Erythroblast (primary cell): ENCODE measurements around the gene TRIM58.

ENCODE experiments used
- DNase-seq, 2 experiments: peaks; one replicate each; lab custom pipeline; 2025; lab: John Stamatoyannopoulos, UW
- GATA1 ChIP-seq: IDR thresholded peaks from 2 replicates; pipeline ENCODE4 v1.6.1; 2011; ENCODE audit warnings: low read depth, mild to moderate bottlenecking, control low read depth, low read length, moderate library complexity
- POLR2A ChIP-seq: IDR thresholded peaks from 2 replicates; pipeline ENCODE4 v1.6.1; 2011; ENCODE audit warnings: mild to moderate bottlenecking, low read length

The TRIM58 gene, protein sequence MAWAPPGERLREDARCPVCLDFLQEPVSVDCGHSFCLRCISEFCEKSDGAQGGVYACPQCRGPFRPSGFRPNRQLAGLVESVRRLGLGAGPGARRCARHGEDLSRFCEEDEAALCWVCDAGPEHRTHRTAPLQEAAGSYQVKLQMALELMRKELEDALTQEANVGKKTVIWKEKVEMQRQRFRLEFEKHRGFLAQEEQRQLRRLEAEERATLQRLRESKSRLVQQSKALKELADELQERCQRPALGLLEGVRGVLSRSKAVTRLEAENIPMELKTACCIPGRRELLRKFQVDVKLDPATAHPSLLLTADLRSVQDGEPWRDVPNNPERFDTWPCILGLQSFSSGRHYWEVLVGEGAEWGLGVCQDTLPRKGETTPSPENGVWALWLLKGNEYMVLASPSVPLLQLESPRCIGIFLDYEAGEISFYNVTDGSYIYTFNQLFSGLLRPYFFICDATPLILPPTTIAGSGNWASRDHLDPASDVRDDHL

DNA sequence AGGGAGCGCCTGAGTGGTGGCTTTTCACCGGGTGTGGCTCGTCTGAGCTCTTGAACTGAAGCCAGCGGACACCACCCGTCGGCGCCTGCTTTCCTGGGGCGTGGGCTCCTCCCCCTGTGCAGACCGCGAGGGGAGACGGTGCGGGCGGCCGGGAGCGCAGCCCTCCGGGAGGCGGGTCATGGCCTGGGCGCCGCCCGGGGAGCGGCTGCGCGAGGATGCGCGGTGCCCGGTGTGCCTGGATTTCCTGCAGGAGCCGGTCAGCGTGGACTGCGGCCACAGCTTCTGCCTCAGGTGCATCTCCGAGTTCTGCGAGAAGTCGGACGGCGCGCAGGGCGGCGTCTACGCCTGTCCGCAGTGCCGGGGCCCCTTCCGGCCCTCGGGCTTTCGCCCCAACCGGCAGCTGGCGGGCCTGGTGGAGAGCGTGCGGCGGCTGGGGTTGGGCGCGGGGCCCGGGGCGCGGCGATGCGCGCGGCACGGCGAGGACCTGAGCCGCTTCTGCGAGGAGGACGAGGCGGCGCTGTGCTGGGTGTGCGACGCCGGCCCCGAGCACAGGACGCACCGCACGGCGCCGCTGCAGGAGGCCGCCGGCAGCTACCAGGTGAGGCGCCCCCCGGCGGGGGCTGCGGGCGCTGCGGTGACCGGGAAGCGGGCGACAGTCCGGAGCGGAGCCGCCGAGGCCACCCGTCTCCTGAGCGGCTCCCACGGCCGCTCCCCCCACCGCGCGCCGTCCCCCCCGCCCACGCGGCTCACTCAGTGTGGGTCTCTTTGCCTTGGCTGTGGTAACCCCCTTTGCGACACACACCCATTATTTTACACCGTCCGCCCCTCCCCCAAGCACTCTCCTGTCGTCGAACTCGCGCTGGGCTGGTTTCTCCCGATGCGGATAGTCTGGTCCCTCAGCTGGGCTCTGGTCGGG lies at the start of gene TRIM58:
Gene TRIM58, plus strand, starts transcription at position 119 of the 916 bp plus-strand sequence. Its CDS starts 60 bp downstream, at position 179.
- TF ChIP-seq POLR2A (peak; percentile 92), GATA1 (no peak)
- peak; percentile 96 for DNase-seq

DNA sequence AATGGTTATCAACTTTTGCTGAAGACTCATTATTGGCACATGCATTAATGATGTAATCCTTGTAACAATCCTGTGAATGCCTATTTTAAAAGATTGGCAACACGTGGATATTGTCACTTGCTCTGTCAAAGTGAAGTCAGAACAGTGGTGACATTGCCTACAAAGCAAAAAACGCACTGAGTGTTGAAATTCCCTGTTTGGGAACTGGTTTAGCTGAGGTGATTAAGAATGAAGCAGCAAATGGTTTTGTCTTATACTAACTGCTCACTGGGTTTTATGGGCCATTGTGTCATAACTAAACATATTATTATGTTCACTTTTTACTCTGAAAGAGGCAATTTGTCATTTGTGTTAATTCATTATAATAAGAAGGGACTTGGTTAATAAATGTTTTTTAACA lies 44.4 kb upstream of the TRIM58 start:
- TF ChIP-seq GATA1 (no peak), POLR2A (no peak)
- no peak for DNase-seq

DNA sequence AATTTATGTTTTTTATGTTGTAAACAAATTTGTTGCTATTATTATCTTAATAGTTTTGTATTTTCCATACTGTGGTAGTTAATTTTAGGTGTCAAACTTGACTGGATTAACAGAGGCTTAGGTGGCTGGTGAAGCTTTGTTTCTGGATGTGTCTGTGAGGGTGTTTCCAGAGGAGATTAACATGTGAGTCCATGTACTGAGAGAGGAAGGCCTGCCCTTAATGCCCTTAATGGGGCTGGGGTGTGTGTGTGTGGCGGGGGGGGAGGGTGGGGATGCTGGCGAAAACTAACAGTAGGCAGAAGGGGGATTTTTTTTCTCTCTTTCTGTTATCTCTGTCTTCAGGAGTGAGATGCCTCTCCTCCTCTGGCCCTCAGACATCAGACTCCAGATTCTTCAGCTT lies 34.9 kb upstream of the TRIM58 start:
- no peak for DNase-seq
- no peak for TF ChIP-seq GATA1
- no peak for TF ChIP-seq POLR2A

DNA sequence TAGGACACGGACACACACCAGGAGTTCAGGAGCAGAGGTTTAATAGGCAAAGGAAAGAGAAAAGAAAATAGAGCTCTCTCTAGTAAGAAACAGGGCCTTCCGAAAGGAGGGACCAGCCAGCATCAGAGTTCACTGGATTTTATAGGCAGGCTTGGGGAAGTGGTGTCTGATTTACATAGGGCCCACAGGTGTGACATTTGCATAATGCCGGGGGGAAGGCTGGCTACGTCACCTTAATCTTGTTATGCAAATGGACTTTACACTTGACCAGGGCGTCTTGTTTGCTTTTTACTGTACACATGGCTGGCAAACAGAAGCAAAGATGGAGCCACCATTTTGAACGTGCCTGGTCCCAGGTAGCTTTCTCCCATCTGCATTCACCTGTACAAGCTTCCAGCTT lies 33.0 kb upstream of the TRIM58 start, which contains the start of gene OR14A16:
Gene OR14A16, minus strand, starts transcription at position 97 of the 400 bp plus-strand sequence. CDS start 8,390 bp downstream, outside the sequence.
- DNase-seq = no peak
- TF ChIP-seq GATA1 = no peak

DNA sequence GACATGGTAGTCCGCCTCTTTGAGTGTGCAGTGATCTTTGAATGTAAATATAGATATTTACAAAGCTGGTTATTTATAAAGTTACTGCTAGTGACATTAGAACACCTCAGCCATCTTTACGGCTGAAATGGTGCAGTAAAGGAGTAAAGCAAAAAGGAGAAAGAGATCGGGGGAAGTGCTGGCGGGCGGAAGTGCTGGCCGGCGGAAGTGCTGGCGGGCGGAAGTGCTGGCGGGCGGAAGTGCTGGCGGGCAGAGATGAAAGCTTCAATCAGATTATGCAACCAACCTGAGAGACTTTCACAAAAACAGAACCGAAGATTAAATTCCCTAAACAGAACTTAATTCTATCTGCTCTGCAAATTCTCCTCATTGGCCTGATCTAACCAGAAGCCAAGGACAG lies 31.6 kb upstream of the TRIM58 start:
- DNase-seq = no peak
- TF ChIP-seq POLR2A = no peak
- no peak for TF ChIP-seq GATA1

DNA sequence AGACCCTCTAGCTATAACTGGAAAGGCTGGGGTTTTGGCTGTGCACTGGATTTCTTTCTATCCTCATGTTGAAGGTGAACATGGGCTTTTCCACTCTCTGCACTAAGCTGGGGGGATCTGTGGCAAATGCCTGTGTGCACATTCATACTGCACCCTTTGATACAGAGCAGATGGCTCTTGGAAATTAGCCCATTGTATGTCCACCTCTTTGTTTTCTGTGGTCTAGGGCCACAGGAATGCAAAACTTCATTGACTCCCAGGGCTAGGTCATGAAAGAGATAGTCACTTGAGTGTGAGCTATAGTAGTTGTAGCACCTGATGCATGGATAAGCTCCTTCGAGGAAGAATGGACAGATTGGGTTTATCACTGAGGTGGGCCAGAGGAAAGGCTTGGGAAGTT lies 27.3 kb upstream of the TRIM58 start:
- TF ChIP-seq POLR2A (no peak), GATA1 (no peak)
- DNase-seq = no peak

DNA sequence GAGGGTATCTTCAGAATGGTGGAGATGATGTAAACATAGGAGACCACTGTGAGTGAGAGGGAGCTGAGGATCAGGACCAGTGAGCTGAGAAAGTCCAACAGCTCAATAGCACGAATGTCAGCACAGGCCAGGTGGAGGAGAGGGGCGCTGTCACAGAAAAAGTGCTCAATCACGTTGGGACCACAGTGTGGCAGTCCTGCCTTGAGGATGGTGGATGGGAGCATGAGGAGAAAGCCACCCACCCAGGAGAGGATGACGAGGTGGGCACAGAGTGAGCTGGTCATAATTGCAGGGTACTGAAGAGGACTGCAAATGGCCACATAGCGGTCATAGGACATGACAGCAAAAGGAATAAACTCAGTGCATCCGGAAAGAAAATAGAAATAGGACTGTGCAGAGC lies 23.4 kb upstream of the TRIM58 start:
- TF ChIP-seq POLR2A (no peak), GATA1 (no peak)
- peak; percentile 19 to 42 for DNase-seq

DNA sequence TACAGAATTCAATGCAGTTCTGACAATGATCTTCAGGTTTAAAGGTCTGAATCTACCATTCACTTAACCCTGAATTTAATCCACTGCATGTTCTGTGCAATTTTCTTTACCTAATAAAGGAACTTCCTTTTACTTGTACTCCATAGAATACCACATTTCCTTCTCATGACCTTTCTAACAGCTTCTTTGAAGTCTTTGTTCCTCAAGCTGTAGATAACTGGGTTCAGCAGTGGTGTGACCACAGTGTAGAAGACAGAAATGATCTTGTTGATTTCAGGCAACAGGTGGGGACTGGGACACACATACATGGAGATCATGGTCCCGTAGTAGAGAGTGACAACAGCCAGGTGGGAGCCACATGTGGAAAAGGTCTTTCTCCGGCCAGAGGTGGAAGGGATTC lies 16.2 kb upstream of the TRIM58 start:
- TF ChIP-seq POLR2A (no peak), GATA1 (no peak)
- no peak for DNase-seq

DNA sequence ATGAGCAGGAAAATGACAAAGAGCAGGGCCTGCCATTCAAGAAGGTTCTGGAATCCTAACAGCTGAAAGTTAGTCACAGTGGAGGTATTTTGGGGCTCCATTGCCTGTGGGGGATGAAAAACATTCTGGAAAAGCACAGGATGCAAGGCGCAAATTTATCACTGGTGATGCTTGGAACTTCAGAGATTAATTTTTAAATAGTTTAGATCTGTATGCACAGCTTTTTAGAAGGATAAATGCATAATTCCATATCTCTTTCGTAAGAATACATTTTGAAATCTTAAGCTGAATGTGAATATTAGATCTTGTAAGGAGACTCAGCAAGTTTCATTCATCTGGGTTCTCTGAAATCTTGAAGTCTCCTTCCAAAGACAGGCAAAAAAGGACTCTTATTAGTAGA lies 15.2 kb upstream of the TRIM58 start, which contains the start of gene OR11L1:
Gene OR11L1, minus strand, starts transcription at position 101 of the 400 bp plus-strand sequence. Its CDS starts 0 bp downstream, at position 101.
- TF ChIP-seq POLR2A (no peak), GATA1 (no peak)
- no peak for DNase-seq

DNA sequence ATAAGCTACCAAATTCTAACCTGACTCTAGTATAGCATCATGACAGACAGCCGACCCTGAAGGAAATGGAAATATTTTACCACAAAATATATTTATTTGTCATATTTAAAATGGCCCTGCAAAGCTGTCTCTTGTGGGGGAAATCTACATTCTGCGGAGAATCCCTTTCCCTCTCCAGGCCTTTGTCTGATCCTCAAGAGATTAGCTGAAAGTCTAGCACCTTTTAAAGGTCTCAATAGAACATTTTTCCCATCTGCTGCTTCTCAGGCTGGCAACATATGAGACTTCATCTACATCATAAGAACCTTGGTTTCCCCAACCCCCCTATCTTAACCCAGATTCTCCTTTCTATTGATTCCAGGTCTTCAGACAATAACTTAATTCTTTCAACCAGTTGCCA lies 13.6 kb upstream of the TRIM58 start:
- DNase-seq = no peak
- TF ChIP-seq POLR2A = no peak
- no peak for TF ChIP-seq GATA1

DNA sequence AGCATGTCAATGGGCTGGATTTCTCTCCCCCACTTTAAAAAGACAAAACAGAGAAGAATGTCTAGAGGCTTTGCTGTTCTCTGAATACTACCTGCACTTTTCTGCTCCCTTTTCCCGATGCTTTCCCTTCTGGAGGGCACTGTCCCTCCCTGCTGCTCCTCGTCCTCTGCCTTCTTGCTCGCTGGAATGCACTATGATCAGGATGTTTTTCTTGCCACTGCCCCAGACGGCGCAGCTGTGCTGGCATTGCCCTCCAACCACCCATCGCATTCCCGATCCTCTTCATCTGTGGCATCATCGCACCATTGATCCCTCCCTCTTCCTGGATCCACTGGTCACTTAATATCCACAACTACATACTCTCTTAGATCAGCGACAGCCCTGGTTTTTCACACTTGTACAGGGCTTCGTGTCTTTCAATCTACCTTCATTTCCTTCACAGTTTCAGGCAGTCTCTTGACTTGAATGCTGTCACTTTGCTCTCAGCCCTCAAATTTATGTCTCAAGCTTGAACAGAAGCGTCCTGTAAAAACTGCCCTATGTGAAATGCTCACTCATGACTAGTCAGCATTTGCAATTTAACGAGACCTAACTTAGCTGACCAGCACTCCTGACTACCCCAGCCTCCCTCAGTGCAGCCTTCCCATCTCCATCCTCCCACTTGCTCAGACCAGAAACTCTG lies 11.8 kb upstream of the TRIM58 start:
- no peak for DNase-seq

DNA sequence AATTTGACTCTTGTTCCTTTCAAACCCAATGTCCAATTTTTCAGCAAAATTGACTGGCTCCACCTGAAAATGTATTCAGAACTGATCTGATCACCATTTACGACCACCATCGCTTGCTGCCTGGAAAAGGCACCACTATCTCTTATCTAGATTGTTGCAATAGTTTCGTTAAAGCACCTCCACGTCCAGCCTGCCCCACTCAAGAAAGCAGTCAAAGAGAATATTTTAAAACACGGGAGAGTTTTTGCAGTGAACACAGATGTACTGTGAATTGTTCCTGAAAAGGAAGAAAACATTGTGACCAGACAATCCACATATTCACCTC lies 11.3 kb upstream of the TRIM58 start:
- no peak for DNase-seq

More for the DNA sequence above, 11.8 kb upstream of the TRIM58 start:
- TF ChIP-seq POLR2A (no peak), GATA1 (no peak)

DNA sequence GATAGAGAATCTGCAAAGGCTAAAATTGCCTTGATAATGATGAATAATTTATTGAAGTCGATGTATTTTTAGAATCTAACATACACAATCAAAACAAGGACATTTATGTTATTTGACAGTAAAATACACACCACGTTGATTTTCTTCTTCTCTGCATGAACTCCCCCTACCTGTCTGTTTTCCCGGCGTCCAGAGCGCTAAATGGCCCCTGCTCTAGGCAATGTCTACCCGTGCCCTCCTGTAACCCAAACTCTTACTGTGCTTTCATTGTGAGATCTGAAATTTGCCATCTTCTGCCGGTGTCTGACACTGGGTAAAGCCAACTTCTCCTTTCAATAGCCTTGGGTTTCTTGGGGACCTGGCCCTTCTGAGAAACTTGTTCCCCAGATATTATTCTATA lies 8.6 kb upstream of the TRIM58 start:
- TF ChIP-seq POLR2A (no peak), GATA1 (no peak)
- DNase-seq = no peak

More for the DNA sequence above, 11.3 kb upstream of the TRIM58 start:
- TF ChIP-seq GATA1 (no peak), POLR2A (no peak)
